22Rv1 (cell line): ENCODE data around the gene SEC24C.
"Not testable (repeated sequence)": the region's sequence is repeated elsewhere in the genome, so short reads cannot be mapped to it uniquely, and the experiment has no call there.

ENCODE experiments used
- CTCF ChIP-seq: fragments of 450-650 bp; IDR thresholded peaks from 2 replicates; pipeline ENCODE4 v1.5.1; 2017; ENCODE audit warnings: mild to moderate bottlenecking
- ZFX ChIP-seq: fragments of 450-650 bp; IDR thresholded peaks from 2 replicates; pipeline ENCODE4 v1.6.1; 2017; ENCODE audit warnings: antibody characterized with exemption, borderline replicate concordance

- TF ChIP-seq CTCF, ZFX: not testable (repeated sequence)
Measured at GRCh38 chr10:73703924-73704323, 40.2 kb upstream of the SEC24C start.
